Transverse colon (tissue), 4 donors: ENCODE measurements around the gene ECHDC1.

Experiments
- CTCF ChIP-seq, 5 experiments: fragments of 200-600 bp in 3 of 5; fragments of 450-650 bp in 2 of 5; sonication (generic) in 3 of 5; IDR thresholded peaks; 1 replicate in 2 of 5; 2 replicates in 3 of 5; pipeline ENCODE4 v1.5.1; 2016 to 2017; ENCODE audit warnings: antibody characterized with exemption in 5 of 5, inconsistent platforms in 3 of 5, mild to moderate bottlenecking in 2 of 5, moderate library complexity in 1 of 5
- EP300 ChIP-seq: sonication (generic); formaldehyde crosslinking; IDR thresholded peaks from one replicate; pipeline ENCODE4 v1.6.1; 2017; ENCODE audit warnings: antibody characterized with exemption, low read depth
- POLR2A ChIP-seq: fragments of 450-650 bp; IDR thresholded peaks from one replicate; pipeline ENCODE4 v1.6.1; 2016; ENCODE audit warnings: antibody characterized with exemption, mild to moderate bottlenecking, moderate library complexity
- POLR2AphosphoS5 ChIP-seq, 3 donors: sonication (generic); formaldehyde crosslinking; IDR thresholded peaks; one replicate each; pipeline ENCODE4 v1.6.1; 2016; ENCODE audit warnings: antibody characterized with exemption in 3 of 3

DNA sequence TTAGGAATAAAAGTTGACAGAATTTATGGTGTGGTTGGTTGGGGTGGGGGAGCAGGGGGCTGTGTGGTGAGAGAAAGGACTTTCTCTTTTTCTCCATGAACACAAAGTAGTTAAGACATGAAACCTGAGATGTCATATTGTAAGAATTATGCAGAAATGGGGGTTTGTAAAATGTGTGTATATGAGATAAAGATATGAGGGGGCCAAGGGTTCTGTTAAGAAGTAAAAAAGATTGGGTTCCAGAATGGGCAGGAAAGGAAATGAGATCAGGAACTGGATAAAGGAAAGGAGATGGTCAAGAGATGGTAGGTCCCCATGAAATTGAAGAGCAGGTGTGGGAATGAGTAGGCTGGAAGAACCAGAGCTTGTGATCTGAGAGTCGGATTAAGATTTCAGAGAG is 67.1 kb downstream of the ECHDC1 start:
- TF ChIP-seq POLR2A (no peak), CTCF (IDR thresholded peaks at IDR 0.05) (no peak), POLR2AphosphoS5 (IDR thresholded peaks at IDR 0.05) (no peak), EP300 (no peak)
